ENCODE data around the gene BTG4.

Gene BTG4

GRCh38 chr11:111541254-111542061, 29.3 kb upstream of the BTG4 start:
- no peak for ATAC-seq
- peak overlapping the region; percentile 88 for H3K27ac Mint-ChIP-seq
- peak; percentile 28 for DNase-seq
- H3K4me1 Mint-ChIP-seq, result peaks cover 60% of the 10 kb centered on the region
- peaks cover 37% of the 10 kb centered on the region for H3K27me3 Mint-ChIP-seq
- H3K36me3 Mint-ChIP-seq (ENCODE audit: low read depth), result peaks cover 26% of the 10 kb centered on the region
- H3K4me3 Mint-ChIP-seq, result peak overlapping the region; percentile 89
- peaks cover 6% of the 10 kb centered on the region for H3K9me3 Mint-ChIP-seq

GRCh38 chr11:111540937-111541253, 28.7 kb upstream of the BTG4 start:
- ATAC-seq (no peak), DNase-seq (peak; percentile 23)
- Mint-ChIP-seq H3K27ac (no peak overlapping the region), H3K9me3 (peaks cover 6% of the 10 kb centered on the region), H3K4me1 (peaks cover 60% of the 10 kb centered on the region), H3K36me3 (ENCODE audit: low read depth) (peaks cover 21% of the 10 kb centered on the region), H3K4me3 (peak overlapping the region; percentile 89), H3K27me3 (peaks cover 37% of the 10 kb centered on the region)

GRCh38 chr11:111540114-111540936, 28.1 kb upstream of the BTG4 start, which contains the start of gene LAYN:
Gene LAYN (plus strand): TSS chr11:111540720. CDS start chr11:111540844, 124 bp downstream.
- peak within 1 kb of the TSS; percentile 89 for H3K4me3 Mint-ChIP-seq
- H3K36me3 Mint-ChIP-seq (ENCODE audit: low read depth), result peaks cover 17% of the 10 kb centered on the region
- peaks cover 60% of the 10 kb centered on the region for H3K4me1 Mint-ChIP-seq
- peaks cover 6% of the 10 kb centered on the region for H3K9me3 Mint-ChIP-seq
- DNase-seq, result peak; percentile 81
- peak within 1 kb of the TSS; percentile 88 for H3K27ac Mint-ChIP-seq
- peaks cover 40% of the 10 kb centered on the region for H3K27me3 Mint-ChIP-seq
- peak; percentile 58 for ATAC-seq

GRCh38 chr11:111539426-111540113, 27.4 kb upstream of the BTG4 start:
- Mint-ChIP-seq H3K9me3 (peaks cover 6% of the 10 kb centered on the region), H3K27ac (peak overlapping the region; percentile 87), H3K4me1 (peaks cover 66% of the 10 kb centered on the region), H3K36me3 (ENCODE audit: low read depth) (peaks cover 12% of the 10 kb centered on the region), H3K27me3 (peaks cover 45% of the 10 kb centered on the region), H3K4me3 (peak overlapping the region; percentile 89)
- DNase-seq, result peak; percentile 61
- ATAC-seq, result peak; percentile 79

GRCh38 chr11:111538407-111539114, 26.4 kb upstream of the BTG4 start:
- Mint-ChIP-seq H3K4me3 (peak overlapping the region; percentile 89), H3K27me3 (peaks cover 45% of the 10 kb centered on the region), H3K36me3 (ENCODE audit: low read depth) (peaks cover 7% of the 10 kb centered on the region), H3K27ac (peak overlapping the region; percentile 87), H3K4me1 (peaks cover 64% of the 10 kb centered on the region), H3K9me3 (peaks cover 6% of the 10 kb centered on the region)
- ATAC-seq (peak; percentile 61), DNase-seq (no peak)

- Mint-ChIP-seq H3K4me3 (no peak overlapping the region), H3K4me1 (peaks cover 58% of the 10 kb centered on the region), H3K27me3 (peaks cover 40% of the 10 kb centered on the region), H3K27ac (no peak overlapping the region), H3K36me3 (ENCODE audit: low read depth) (peaks cover 3% of the 10 kb centered on the region), H3K9me3 (peaks cover 6% of the 10 kb centered on the region)
- ATAC-seq, result no peak
- DNase-seq, result no peak
These were observed 25.2 kb upstream of the BTG4 start for GRCh38 chr11:111537336-111537860.

- Mint-ChIP-seq H3K4me1 (peaks cover 58% of the 10 kb centered on the region), H3K36me3 (ENCODE audit: low read depth) (peaks cover 3% of the 10 kb centered on the region), H3K27ac (no peak overlapping the region), H3K9me3 (peaks cover 6% of the 10 kb centered on the region), H3K27me3 (peaks cover 30% of the 10 kb centered on the region), H3K4me3 (no peak overlapping the region)
- ATAC-seq (no peak), DNase-seq (no peak)
These were observed 23.1 kb upstream of the BTG4 start for GRCh38 chr11:111535281-111535680.

GRCh38 chr11:111532365-111532709, 20.2 kb upstream of the BTG4 start:
- Mint-ChIP-seq H3K27me3 (peaks cover 8% of the 10 kb centered on the region), H3K36me3 (ENCODE audit: low read depth) (no peaks in the 10 kb centered on the region), H3K4me1 (peaks cover 55% of the 10 kb centered on the region), H3K9me3 (no peaks in the 10 kb centered on the region), H3K4me3 (peak overlapping the region; percentile 59), H3K27ac (peak overlapping the region; percentile 96)
- peak; percentile 33 for ATAC-seq
- no peak for DNase-seq

GRCh38 chr11:111531687-111532364, 19.6 kb upstream of the BTG4 start:
- ATAC-seq (peak; percentile 99), DNase-seq (peak; percentile 69)
- H3K4me1 Mint-ChIP-seq, result peaks cover 57% of the 10 kb centered on the region
- peak overlapping the region; percentile 96 for H3K27ac Mint-ChIP-seq
- peaks cover 8% of the 10 kb centered on the region for H3K27me3 Mint-ChIP-seq
- peak overlapping the region; percentile 59 for H3K4me3 Mint-ChIP-seq
- H3K9me3 Mint-ChIP-seq, result no peaks in the 10 kb centered on the region
- H3K36me3 Mint-ChIP-seq (ENCODE audit: low read depth), result no peaks in the 10 kb centered on the region

- Mint-ChIP-seq H3K36me3 (ENCODE audit: low read depth) (no peaks in the 10 kb centered on the region), H3K27me3 (peaks cover 8% of the 10 kb centered on the region), H3K4me3 (peak overlapping the region; percentile 27), H3K4me1 (peaks cover 63% of the 10 kb centered on the region), H3K9me3 (no peaks in the 10 kb centered on the region), H3K27ac (peak overlapping the region; percentile 10)
- peak; percentile 39 for ATAC-seq
- no peak for DNase-seq
These were observed 18.9 kb upstream of the BTG4 start for GRCh38 chr11:111531136-111531535.

- no peak for DNase-seq
- H3K27ac Mint-ChIP-seq, result no peak overlapping the region
- H3K4me1 Mint-ChIP-seq, result peaks cover 72% of the 10 kb centered on the region
- peaks cover 3% of the 10 kb centered on the region for H3K27me3 Mint-ChIP-seq
- no peak overlapping the region for H3K4me3 Mint-ChIP-seq
- no peak for ATAC-seq
- no peaks in the 10 kb centered on the region for H3K9me3 Mint-ChIP-seq
- H3K36me3 Mint-ChIP-seq (ENCODE audit: low read depth), result no peaks in the 10 kb centered on the region
These were observed 17.9 kb upstream of the BTG4 start for GRCh38 chr11:111530091-111530490.

- ATAC-seq, result no peak
- no peak overlapping the region for H3K4me3 Mint-ChIP-seq
- no peaks in the 10 kb centered on the region for H3K9me3 Mint-ChIP-seq
- no peak for DNase-seq
- no peaks in the 10 kb centered on the region for H3K27me3 Mint-ChIP-seq
- H3K36me3 Mint-ChIP-seq (ENCODE audit: low read depth), result no peaks in the 10 kb centered on the region
- peak overlapping the region; percentile 81 for H3K27ac Mint-ChIP-seq
- H3K4me1 Mint-ChIP-seq, result peaks cover 76% of the 10 kb centered on the region
These were observed 16.4 kb upstream of the BTG4 start for GRCh38 chr11:111528557-111528956.

- DNase-seq, result no peak
- H3K9me3 Mint-ChIP-seq, result no peaks in the 10 kb centered on the region
- H3K36me3 Mint-ChIP-seq (ENCODE audit: low read depth), result no peaks in the 10 kb centered on the region
- ATAC-seq, result no peak
- H3K4me3 Mint-ChIP-seq, result no peak overlapping the region
- H3K27ac Mint-ChIP-seq, result no peak overlapping the region
- H3K27me3 Mint-ChIP-seq, result no peaks in the 10 kb centered on the region
- peaks cover 80% of the 10 kb centered on the region for H3K4me1 Mint-ChIP-seq
These were observed 15.1 kb upstream of the BTG4 start for GRCh38 chr11:111527279-111527678.
